ENCODE results near the gene RHOU. TPM values are rescaled to one million over a fixed set of nuclear protein-coding genes. Genes with fewer than 3 reads are reported as not detected.

RHOU gene
- total RNA-seq, 1 experiment from 2014 or later = 3.2 TPM

DNA sequence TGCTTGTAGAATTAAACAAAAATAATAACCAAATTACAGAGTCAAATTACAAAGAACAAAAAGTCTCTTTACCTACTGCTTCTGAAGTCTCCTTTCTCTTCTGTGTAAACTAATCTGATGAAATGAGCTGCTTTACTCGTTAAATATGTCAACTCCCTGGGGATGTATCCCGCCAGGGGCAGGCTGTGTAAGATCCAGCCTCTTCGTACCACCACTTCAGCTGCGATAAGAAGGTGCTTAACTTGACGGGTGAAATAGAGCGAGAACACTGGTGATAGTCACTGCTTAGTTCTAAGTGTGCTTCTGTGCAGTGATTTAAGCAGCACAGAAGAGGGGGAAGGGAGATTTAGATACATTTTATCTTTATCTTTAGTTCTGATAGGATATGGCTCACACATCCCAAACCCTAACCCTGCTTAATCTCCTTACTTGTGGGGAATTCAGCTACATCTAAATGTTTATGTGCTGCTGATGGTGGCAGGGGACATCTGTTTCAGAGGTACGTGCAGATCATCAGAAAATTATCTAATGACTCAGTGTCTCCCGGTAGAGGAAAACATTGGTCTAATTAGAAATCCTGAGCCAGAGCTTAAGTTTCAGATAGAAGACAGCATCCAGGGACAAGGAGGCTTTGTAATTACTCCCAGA, 46.0 kb downstream of the RHOU start:
- H3K4me3 ChIP-seq = no peak overlapping the region
- H3K27ac ChIP-seq = no peak overlapping the region
- H3K27me3 ChIP-seq = no peaks in the 10 kb centered on the region
- H3K9me3 ChIP-seq (replicated peaks) = no peaks in the 10 kb centered on the region
- no peaks in the 10 kb centered on the region for H3K36me3 ChIP-seq
- peak; percentile 59 to 65 for DNase-seq
- peaks cover 9% of the 10 kb centered on the region for H3K4me1 ChIP-seq

DNA sequence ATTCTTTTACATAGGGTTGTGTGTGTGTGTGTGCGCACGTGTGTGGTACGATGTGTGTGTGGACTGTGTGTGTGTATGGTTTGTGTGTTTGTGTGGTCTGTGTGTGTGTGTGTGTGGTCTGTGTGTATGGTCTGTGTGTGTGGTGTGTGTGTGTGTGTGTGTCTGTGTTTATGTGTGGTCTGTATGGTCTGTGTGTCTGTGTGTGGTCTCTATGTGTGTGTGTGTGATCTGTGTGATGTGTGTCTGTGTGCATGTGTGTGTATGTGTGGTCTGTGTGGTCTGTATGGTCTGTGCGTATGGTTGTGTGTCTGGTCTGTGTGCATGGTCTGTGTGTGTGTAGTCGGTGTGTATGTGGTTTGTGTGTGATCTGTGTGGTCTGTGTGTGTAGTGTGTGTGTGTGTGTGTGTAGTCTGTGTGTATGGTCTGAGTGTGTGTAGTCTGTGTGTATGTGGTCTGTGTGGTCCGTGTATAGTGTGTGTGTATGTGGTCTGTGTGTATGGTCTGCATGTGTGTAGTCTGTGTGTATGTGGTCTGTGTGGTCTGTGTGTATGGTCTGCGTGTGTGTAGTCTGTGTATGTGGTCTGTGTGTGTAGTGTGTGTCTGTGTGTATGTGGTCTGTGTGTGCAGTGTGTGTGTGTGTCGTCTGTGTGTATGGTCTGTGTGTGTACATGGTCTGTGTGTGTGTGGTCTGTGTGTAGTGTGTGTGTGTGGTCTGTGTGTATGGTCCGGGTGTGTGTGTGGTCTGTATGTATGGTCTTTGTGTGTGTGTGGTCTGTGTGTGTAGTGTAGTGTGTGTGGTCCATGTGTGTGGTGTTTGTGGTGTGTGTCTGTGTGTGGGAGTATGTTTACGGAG, 46.8 kb downstream of the RHOU start:
- no peak for DNase-seq
- H3K27me3 ChIP-seq = no peaks in the 10 kb centered on the region
- H3K36me3 ChIP-seq = no peaks in the 10 kb centered on the region
- no peak overlapping the region for H3K27ac ChIP-seq
- H3K4me1 ChIP-seq = peaks cover 9% of the 10 kb centered on the region
- no peak overlapping the region for H3K4me3 ChIP-seq
- no peaks in the 10 kb centered on the region for H3K9me3 ChIP-seq (replicated peaks)

DNA sequence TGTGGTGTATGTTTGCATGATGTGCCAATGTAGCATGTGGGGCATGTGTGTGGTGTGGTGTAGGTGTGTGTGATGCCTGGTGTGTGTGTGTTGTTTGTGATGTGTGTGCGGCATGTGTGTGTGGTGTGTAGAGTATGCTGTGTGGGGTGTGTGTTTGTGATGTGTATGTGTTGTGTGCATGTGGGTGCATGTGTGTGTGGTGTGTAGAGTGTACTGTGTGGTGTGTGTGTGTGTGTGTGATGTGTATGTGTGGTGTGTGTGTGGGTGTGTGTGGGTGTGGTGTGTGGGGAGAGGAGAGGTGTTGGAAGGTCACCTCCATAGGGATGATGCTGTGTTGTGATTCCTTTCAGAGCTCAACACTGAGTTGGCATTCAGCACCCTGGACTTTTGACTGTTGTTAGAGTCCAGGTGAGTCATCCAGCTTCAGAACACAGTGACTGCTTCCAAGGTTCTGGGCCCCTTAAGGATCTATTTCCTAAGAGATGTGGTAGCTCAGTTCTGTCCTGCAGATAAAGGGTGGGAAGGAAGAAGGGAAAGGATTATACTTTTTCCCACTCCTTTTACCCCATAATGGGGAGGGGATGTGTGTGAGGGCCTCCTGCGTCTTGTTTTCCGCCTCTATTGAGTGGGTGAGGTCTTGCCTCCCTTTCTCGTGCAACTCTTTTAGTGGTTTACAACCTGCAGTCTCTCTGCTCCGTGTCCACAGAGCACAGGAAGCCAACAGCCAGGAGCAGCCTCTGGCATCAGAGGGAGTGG, 47.6 kb downstream of the RHOU start:
- Histone ChIP-seq H3K4me1 (peaks cover 9% of the 10 kb centered on the region), H3K27ac (no peak overlapping the region), H3K4me3 (no peak overlapping the region), H3K27me3 (no peaks in the 10 kb centered on the region), H3K36me3 (no peaks in the 10 kb centered on the region), H3K9me3 (replicated peaks) (no peaks in the 10 kb centered on the region)
- DNase-seq = no peak

DNA sequence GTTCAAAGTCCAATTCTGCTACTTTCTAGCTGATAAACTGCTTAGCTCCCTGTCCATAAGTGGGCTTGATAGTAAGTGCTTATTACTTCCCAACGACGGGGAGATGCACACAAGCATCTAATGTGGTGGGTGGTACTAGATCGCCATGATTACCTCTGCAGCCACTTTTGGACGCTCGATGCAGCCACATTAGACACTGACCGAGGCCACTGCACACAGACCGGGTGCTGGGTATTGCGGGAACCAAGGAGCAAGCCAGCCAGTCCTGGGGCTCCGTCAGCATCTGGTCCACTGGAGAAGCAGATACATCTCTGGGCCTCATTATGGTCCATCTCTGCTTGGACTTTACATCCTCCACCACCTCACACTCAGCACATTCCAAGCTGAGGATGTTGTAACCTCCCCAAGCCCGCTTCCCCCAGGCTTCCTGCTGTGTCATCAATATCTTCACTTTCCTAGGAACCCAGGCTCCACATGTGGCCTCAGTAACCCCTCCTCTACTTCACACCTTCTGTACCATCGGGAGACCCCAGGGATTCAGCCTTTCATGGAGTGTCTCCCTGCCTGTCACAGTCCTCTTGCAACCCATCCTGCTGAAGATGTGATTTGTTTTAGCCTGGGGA, 48.2 kb downstream of the RHOU start:
- no peak for DNase-seq
- no peaks in the 10 kb centered on the region for H3K36me3 ChIP-seq
- H3K27ac ChIP-seq = no peak overlapping the region
- H3K27me3 ChIP-seq = 0 out of 2 replicates have a peak, but pooled peaks cover 2% of the 10 kb centered on the region
- H3K4me1 ChIP-seq = peaks cover 9% of the 10 kb centered on the region
- no peak overlapping the region for H3K4me3 ChIP-seq
- H3K9me3 ChIP-seq (replicated peaks) = no peaks in the 10 kb centered on the region

DNA sequence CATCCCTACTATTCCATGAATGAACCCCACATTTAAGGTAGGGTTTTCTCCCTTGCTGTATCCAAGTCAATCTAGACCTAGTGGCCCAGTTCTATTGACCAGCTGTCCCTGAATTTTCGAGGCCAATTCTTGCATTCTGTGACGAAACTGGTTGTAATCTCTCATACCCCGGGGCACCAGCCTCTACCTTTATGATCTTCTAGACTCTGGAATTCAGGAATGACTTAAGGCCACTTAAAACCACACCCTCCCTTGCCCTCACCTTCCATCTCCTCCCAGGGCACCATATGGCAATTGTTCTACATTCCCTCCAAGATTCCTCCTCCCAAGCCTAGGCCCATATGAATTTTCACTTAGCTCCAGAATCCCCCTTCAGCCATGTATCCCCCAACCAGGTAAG, 48.9 kb downstream of the RHOU start:
- no peak overlapping the region for H3K27ac ChIP-seq
- peaks cover 9% of the 10 kb centered on the region for H3K4me1 ChIP-seq
- no peaks in the 10 kb centered on the region for H3K9me3 ChIP-seq (replicated peaks)
- no peak overlapping the region for H3K4me3 ChIP-seq
- H3K27me3 ChIP-seq = 0 out of 2 replicates have a peak, but pooled peaks cover 2% of the 10 kb centered on the region
- no peak for DNase-seq
- no peaks in the 10 kb centered on the region for H3K36me3 ChIP-seq

DNA sequence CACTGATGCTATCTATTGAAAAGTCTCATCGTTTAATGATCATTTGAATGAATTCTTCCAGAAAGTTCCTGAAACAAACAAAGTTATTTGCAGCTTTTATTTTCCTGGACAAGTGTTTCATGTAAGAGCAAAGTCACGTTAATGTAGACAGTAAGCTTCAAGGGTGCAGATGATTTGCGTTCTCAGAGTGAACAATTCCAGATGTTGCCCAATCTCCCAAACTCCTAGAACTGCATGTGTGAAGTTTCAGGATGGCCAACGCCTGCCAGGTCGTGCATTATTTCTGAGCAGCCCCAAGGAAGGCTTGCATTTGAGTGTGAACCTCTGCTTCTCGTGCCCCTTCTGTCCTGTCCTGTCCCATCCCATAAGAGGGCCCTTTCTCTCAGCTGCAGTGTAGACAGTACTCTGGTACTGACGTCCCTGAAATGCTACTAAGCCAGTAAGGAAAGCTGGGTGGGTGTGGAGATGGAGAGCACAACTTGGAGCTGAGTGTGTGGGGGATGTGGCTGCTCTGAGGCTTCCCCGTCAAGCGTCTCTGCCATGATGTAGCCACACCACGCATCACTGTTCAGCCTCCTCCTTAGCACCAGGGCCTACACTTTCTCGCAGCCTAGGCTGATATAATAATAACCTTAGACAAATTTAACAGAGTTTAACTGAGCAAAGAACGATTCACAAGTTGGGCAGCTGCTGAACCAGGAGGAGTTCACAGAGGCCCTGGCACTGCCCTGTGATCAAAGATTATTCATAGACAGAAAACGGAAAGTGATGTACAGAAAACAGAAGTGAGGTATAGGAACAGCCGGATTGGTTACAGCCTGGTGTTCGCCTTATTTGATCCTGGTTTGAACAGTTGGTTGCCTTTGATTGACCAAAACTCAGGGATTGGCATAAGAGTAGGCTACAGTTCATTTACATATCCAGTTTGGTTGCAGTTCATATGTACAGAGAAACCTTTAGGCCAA, 50.4 kb downstream of the RHOU start:
- Histone ChIP-seq H3K4me3 (no peak overlapping the region), H3K27me3 (0 out of 2 replicates have a peak, but pooled peaks cover 2% of the 10 kb centered on the region), H3K9me3 (replicated peaks) (no peaks in the 10 kb centered on the region), H3K36me3 (no peaks in the 10 kb centered on the region), H3K4me1 (peaks cover 9% of the 10 kb centered on the region), H3K27ac (no peak overlapping the region)
- DNase-seq = no peak

DNA sequence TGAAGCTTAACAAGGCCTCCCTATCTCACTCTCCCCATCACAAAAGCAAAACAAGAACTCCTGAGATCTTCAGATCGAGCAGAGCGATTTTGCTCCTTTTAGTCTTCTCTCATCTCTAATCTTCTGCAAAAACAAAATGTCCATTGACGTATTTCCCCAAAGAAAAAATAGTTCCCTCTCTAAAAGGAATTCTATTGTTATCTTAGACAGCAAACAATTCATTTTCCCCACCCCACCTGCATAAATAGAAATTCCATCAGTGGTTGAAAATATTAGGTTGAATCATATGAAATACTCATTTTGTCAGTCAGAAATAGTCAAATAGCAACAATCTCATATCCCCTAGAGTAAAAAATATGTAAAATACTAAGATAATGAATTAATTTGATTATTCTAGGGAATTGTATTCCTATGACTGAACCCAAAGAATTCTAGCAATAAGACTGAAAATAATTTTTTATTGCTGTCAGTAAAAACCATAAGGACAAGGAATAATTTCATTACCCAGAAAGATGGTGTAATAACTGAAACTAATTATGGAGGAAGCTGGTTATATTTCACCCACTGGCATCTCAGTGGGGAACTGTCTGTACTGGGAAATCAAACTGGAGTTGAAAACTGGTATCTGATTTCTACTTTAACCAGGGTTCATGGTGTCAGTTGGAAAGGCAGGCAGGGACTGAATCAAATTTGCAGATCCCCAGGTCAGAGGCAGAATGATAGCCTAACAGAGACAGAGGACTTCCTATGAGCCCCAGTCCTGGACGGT, 51.3 kb downstream of the RHOU start:
- Histone ChIP-seq H3K4me1 (peaks cover 4% of the 10 kb centered on the region; the same call in 1 of the 2 replicates), H3K4me3 (no peak overlapping the region), H3K9me3 (replicated peaks) (no peaks in the 10 kb centered on the region), H3K27ac (no peak overlapping the region), H3K27me3 (0 out of 2 replicates have a peak, but pooled peaks cover 2% of the 10 kb centered on the region), H3K36me3 (no peaks in the 10 kb centered on the region)
- DNase-seq = no peak

DNA sequence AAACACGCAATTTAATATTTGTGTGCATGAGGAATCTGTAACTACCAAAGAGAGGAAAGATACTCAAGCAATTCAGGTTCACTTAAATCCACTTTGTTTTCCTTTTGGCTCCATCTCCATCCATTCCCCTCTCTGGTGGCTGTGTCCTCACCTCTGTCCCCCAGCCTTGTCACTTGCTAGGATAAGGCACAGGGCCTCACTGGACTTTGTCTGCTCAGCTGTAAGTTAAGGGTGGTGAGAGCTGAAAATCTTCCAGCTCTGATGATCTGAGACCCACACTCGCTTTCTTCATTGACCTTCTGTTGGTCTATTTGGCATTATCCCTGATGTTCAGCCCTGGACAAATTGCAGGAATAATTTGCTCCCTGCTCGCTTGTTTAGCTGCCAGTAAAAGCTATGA, 56.5 kb downstream of the RHOU start:
- DNase-seq = no peak
- Histone ChIP-seq H3K27ac (no peak overlapping the region), H3K4me1 (peaks cover 6% of the 10 kb centered on the region; the same call in 1 of the 2 replicates), H3K9me3 (replicated peaks) (no peaks in the 10 kb centered on the region), H3K4me3 (no peak overlapping the region), H3K27me3 (peaks cover 6% of the 10 kb centered on the region; the same call in 1 of the 2 replicates), H3K36me3 (no peaks in the 10 kb centered on the region)

DNA sequence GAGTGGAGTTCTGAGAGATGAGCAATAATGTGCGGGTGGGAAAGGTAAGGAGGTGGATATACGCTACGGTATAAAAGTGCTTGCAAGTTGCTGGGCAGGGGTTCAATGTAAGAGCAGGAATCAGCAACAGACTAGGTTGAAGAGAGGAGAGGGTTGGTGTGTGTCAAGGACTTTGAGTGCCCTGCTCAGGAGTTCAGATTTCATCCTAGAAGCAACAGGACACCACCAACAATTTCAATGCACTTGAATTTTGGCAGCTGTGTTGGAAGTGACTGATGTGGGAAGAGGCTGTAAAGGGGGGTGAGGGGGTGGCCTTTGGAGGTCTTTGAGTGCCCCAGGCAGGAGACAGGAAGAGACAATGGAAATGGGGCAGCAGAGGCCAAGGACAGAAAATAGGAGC, 57.3 kb downstream of the RHOU start:
- peak; percentile 31 to 65 for DNase-seq
- Histone ChIP-seq H3K9me3 (replicated peaks) (0 out of 2 replicates have a peak, but pooled peaks cover 2% of the 10 kb centered on the region), H3K4me3 (no peak overlapping the region), H3K27ac (no peak overlapping the region), H3K36me3 (no peaks in the 10 kb centered on the region), H3K4me1 (peaks cover 6% of the 10 kb centered on the region; the same call in 1 of the 2 replicates), H3K27me3 (peaks cover 6% of the 10 kb centered on the region; the same call in 1 of the 2 replicates)

DNA sequence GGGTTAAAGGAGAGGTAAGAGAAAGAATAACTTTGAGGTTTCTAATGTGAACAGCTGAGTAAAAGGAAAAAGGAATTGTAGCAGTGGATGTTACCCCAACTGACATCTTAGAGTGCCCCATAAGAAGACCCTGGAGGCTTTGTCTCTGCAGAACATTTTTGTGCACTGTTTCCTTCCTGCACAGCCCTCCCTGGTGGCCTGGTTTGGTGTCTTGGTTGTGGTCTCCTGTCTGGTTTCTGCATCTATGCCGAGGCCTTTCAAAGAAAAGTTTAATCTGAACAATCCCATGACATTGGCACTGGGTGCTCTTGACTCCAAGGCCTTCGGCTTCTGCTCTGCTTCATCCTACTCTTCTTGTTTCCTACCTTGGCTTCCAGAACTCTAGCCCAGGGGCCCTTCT, 57.8 kb downstream of the RHOU start:
- H3K36me3 ChIP-seq = no peaks in the 10 kb centered on the region
- H3K4me3 ChIP-seq = no peak overlapping the region
- H3K9me3 ChIP-seq (replicated peaks) = 0 out of 2 replicates have a peak, but pooled peaks cover 2% of the 10 kb centered on the region
- H3K27ac ChIP-seq = no peak overlapping the region
- peaks cover 6% of the 10 kb centered on the region; the same call in 1 of the 2 replicates for H3K27me3 ChIP-seq
- peaks cover 6% of the 10 kb centered on the region; the same call in 1 of the 2 replicates for H3K4me1 ChIP-seq
- DNase-seq = no peak

DNA sequence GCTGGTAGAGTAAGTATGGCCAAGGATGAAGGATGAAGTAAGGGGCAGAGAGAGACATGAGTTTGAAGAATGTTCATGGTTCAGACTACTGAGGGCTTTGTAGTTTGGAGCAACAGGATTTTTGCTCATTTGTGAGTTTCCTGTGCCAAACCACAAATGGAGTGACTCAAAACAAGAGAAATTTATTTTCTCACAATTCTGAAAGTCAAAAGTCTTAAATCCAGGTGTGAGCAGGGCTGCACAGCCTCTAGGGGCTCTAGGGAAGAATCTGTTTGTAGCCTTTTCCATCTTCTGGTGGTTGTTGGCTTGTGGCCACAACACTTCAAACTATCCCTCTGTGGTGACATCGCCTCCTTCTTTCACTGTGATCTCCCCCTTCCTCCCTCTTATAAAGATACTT, 58.9 kb downstream of the RHOU start:
- Histone ChIP-seq H3K4me1 (peaks cover 6% of the 10 kb centered on the region; the same call in 1 of the 2 replicates), H3K27ac (no peak overlapping the region), H3K36me3 (no peaks in the 10 kb centered on the region), H3K9me3 (replicated peaks) (0 out of 2 replicates have a peak, but pooled peaks cover 2% of the 10 kb centered on the region), H3K27me3 (peaks cover 3% of the 10 kb centered on the region; the same call in 1 of the 2 replicates), H3K4me3 (no peak overlapping the region)
- no peak for DNase-seq

DNA sequence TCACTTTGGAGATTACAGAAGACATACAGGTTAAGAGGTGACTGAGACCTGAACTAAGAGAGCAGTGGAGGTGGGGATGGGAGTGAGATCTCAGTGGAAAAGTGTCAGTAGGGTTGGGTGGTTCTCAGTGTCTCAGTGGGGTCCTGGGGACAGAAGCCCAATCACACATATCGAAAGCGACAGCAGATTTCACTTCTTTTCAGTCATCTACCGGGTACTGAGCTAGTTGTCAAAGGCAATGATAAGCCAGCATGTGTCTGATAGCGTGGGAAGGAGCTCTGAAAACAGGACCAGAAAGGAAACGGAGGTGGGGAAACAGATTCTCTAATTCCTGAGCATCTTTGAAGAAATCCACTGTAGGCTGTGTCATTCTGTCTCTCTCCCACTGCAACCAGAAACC, 59.5 kb downstream of the RHOU start:
- Histone ChIP-seq H3K4me3 (no peak overlapping the region), H3K36me3 (no peaks in the 10 kb centered on the region), H3K9me3 (replicated peaks) (0 out of 2 replicates have a peak, but pooled peaks cover 2% of the 10 kb centered on the region), H3K27ac (no peak overlapping the region), H3K4me1 (peaks cover 6% of the 10 kb centered on the region; the same call in 1 of the 2 replicates), H3K27me3 (peaks cover 3% of the 10 kb centered on the region; the same call in 1 of the 2 replicates)
- no peak for DNase-seq

DNA sequence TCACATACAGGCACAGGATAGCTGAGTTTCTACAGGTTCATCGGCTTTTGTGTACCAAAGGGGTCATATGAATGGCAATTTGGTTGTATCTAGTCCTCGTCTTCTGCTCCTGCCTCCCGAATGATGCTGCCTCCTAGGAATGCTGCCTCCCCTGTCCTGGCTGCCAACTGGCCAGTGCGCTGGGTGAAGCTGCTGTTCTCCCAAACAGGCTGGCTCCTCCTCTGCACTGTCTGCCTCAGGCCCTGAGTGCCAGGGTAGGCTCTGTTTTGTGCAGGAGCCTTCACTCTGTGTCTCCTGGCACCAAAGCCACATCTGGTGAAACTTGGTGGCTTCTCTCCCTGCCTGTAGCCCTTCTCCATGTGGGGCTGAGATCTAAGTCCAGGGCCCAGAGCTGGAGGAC, 60.3 kb downstream of the RHOU start:
- Histone ChIP-seq H3K27ac (no peak overlapping the region), H3K36me3 (no peaks in the 10 kb centered on the region), H3K4me1 (peaks cover 6% of the 10 kb centered on the region; the same call in 1 of the 2 replicates), H3K9me3 (replicated peaks) (0 out of 2 replicates have a peak, but pooled peaks cover 2% of the 10 kb centered on the region), H3K27me3 (peaks cover 3% of the 10 kb centered on the region; the same call in 1 of the 2 replicates), H3K4me3 (no peak overlapping the region)
- DNase-seq = no peak

All from SJCRH30 (cell line).